Retinal pigment epithelial cell (primary cell): Measurements from ENCODE around the gene EMP2.

ENCODE experiments used
- DNase-seq: peaks from one replicate; pipeline ENCODE4 v3.0.0-alpha.2; 2010; ENCODE audit warnings: low read depth
- H3K4me3 ChIP-seq: 2 replicates; pipeline ENCODE4 v1.5.1; 2011; ENCODE audit warnings: mild to moderate bottlenecking, low read length, control low read depth, moderate library complexity
- TF ChIP-seq, protein P1 (sequence below): conservative IDR thresholded peaks from 2 replicates; pipeline ENCODE4 v1.5.1; 2011; ENCODE audit warnings: low read depth, low read length, control low read depth, inconsistent platforms

The EMP2 gene

DNA sequence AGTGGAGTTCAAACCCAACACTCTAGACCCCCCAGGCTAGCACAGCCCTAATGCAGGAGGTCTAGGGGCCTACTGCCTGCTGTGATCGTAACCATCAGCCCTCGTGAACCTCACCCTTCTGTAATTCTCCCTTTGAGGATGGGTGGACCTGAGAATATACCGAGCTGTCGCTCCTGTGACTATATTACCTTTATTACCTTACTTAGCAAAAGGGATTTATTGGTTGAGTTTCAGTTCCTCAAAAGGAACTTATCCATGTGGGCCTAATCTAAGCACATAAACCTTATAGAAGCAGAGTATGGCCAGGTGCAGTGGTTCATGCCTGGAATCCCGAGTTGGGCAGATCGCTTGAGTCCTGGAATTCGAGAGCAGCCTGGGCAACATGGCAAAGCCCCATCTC lies 19.2 kb upstream of the EMP2 start:
- TF ChIP-seq, protein P1, sequence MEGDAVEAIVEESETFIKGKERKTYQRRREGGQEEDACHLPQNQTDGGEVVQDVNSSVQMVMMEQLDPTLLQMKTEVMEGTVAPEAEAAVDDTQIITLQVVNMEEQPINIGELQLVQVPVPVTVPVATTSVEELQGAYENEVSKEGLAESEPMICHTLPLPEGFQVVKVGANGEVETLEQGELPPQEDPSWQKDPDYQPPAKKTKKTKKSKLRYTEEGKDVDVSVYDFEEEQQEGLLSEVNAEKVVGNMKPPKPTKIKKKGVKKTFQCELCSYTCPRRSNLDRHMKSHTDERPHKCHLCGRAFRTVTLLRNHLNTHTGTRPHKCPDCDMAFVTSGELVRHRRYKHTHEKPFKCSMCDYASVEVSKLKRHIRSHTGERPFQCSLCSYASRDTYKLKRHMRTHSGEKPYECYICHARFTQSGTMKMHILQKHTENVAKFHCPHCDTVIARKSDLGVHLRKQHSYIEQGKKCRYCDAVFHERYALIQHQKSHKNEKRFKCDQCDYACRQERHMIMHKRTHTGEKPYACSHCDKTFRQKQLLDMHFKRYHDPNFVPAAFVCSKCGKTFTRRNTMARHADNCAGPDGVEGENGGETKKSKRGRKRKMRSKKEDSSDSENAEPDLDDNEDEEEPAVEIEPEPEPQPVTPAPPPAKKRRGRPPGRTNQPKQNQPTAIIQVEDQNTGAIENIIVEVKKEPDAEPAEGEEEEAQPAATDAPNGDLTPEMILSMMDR = no peak
- no peak for DNase-seq
- no peak overlapping the region for H3K4me3 ChIP-seq

- DNase-seq = no peak
- H3K4me3 ChIP-seq = no peak overlapping the region
- TF ChIP-seq, protein P1 = no peak
These were observed 17.8 kb upstream of the EMP2 start for GRCh38 chr16:10598157-10598556.

DNA sequence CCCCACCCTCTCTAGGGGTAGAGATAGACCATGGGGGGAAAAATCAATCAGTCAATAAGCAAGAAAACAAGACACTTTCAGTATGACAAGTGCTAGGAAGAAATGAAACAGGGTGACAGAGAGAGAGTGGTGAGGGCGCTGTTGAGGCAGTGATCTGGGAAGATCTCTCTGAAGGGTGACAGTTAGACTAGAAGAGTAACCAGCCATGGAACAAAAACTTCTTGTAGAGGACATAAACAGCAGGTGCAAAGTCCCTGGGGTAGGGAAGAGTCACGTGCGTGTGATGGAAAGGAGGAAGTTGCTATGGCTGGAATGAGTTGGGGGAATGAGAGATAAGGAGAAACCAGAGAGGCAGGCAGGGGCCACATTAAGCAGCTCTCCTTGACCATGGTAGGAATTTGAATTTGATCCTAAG lies 16.8 kb upstream of the EMP2 start:
- H3K4me3 ChIP-seq = no peak overlapping the region
- TF ChIP-seq, protein P1 = no peak
- no peak for DNase-seq

DNA sequence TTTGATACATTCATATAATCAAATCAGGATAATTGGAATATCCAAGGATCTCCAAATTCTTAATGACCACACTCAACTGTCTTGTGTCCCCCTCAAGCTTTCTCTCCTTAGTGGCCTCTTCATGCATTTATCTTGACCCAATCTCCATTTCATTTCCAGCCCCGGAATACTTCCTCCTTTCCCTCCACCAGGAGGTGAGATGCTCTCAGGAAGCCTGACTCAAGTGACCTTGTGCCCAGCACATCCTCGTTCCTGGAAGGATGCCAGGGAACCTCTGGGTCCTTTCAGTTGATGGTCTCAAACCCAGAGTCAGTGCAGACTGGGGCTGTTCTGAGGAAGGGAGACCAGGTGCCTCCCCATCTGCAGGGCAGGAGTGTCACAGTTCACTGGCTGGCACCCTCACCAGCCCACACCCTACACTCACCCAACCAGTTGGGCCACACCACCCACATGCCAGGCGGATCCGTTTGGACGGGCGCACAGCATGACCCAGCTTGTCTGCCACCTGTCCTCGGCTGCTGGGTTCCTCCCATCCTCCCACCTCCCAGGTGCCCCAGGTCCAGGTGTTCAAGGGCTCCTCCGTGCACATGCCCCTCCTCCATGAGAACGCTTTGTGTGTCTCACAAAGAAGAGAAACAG lies 14.0 kb upstream of the EMP2 start:
- no peak for DNase-seq

DNA sequence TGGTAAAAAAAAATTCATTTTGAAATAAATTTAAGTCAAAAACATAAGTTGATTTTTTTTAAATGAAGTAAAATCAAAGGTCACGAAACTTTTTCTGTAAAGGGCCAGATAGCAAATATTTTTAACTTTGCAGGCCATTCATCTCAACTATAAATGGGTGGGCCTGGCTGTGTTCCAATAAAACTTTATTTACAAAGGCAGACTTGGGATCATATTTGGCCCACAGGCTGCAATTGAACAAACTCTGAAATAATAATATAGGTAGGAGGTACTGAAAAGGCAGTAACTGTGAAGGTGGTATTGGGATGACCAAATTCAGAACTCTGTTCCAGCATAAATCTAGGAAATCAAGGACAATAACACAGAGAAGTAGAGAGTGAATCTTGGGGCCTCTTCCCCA lies 12.2 kb upstream of the EMP2 start:
- TF ChIP-seq, protein P1 = no peak
- no peak overlapping the region for H3K4me3 ChIP-seq
- DNase-seq = no peak

More for the DNA sequence above, 14.0 kb upstream of the EMP2 start:
- no peak overlapping the region for H3K4me3 ChIP-seq
- TF ChIP-seq, protein P1 = no peak

- TF ChIP-seq, protein P1 = no peak
- no peak overlapping the region for H3K4me3 ChIP-seq
- DNase-seq = no peak
These were observed 9.9 kb upstream of the EMP2 start for GRCh38 chr16:10590342-10590741.

GRCh38 chr16:10589109-10589508 lies 8.7 kb upstream of the EMP2 start:
- DNase-seq = no peak
- TF ChIP-seq, protein P1 = no peak
- no peak overlapping the region for H3K4me3 ChIP-seq
